HG02840 (cell line): ENCODE data around the gene ITM2C.

ENCODE experiments used
- ATAC-seq: cut with Tn5 transposase; IDR thresholded peaks from one replicate; pipeline ENCODE4 v1.9.1; 2021; ENCODE audit warnings: mild to moderate bottlenecking, moderate library complexity, moderate number of reproducible peaks; ENCODE audit not compliant: unreplicated experiment, low FRiP score

The ITM2C gene

DNA sequence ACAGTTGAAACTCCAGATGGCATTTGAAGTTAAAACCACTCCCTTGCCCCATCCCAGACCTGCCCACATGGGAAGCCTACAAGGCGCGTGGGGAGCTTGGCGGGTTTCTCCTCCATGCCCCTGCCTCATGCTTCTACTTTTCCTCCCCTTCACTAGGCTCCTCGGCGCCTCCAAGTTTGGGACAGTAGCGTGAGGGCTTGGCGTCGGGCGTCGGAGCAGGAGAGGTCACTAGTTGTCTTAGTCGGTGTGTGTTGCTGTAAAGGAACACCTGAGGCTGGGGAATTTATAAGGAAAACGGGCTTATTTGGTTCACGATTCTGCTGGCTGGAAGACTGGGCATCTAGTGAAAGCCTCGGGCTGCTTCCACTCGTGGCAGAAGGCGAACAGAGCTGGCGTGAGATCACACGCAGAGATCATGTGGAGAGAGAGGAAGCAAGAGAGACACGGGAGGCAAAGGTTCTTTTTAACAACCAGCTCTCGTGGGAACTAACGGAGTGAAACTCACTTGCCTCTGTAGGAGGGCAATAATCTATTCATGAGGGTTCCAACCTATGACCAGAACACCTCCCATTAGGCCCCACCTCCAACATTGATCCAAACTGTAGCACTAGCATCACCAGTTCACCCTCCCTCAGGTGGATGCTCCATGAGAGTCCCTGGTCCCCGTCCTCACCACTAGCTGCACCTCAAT is 25.3 kb downstream of the ITM2C start:
- ATAC-seq = no peak

- ATAC-seq = no peak
Observed at GRCh38 chr2:230890646-230891045, 25.9 kb downstream of the ITM2C start.

GRCh38 chr2:230891064-230891463 is 26.3 kb downstream of the ITM2C start:
- ATAC-seq = no peak

DNA sequence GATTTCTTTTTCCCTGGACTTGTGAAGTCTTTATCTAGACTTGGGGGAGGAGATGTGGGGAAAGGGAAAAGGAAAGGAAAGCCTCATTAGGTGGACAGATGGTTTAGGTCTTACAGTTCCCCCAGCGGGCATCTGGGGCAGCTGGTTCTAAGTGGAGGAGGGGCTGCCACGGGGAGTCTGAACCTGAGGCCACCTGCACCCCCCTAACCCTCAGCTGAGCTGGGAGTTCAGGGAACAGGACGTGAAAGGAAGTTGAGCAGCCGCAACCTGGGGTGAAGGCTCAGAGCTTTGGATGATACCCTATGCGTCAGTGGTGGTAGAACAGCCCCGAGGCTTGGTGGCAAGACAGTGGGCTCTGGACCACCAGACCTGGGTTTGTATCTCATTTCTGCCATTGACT is 26.8 kb downstream of the ITM2C start:
- no peak for ATAC-seq

DNA sequence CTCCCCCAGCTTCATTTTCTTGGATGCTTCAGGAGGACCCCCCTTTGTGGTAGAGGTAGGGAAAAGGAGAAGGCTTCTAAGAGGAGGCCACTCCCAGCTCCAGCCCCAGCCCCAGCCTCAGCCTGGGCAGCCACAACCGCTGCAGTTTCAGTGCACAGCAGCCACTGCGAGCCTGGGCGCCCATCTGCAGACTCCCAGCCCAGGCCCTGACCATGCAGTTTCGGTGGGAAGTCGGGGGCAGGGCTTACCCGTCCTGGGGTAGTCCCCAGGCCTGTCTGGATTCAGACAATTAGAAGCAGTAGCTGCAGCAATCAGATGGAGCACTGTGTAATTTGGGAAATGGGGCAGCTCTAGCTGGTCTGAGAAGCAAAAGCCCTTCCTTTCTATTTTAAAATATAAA is 28.6 kb downstream of the ITM2C start:
- ATAC-seq = no peak

GRCh38 chr2:230893841-230894781 is 29.4 kb downstream of the ITM2C start:
- ATAC-seq = no peak

- no peak for ATAC-seq
Observed at GRCh38 chr2:230895536-230896345, 31.0 kb downstream of the ITM2C start.

GRCh38 chr2:230896346-230897115 is 31.8 kb downstream of the ITM2C start:
- ATAC-seq = no peak

DNA sequence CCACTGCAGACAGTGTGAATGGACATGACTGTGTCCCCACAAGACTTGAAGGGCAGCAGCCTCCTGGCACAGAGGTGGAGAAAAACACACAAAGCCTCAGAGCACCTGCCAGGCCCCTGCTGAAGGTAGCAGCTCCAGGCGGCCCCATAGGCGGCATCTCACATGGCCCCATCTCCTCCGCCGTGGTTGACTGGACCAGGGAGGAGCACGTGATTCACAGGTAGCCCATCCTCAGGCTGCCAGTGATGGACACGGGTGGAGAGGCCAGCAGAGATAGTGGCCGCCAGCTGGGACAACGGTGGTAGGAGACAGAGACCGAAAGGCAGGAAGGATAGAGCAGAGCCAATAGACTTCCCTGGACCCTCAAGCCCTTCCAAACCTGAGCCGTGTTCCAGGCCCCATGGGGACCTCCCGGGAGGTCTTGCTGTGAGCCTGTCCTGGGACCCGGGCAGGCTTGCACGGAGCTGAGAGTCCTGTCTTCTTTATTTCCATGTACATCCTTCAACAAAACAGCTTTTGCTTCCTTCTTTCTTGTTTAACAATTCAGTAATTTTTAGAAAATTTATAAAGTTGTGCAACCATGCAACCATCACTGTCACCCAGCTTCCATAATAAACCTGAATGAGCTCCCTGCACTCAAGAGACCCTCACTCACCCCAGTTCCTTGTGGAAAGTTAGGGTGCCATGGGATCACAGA is 33.4 kb downstream of the ITM2C start:
- ATAC-seq = no peak

DNA sequence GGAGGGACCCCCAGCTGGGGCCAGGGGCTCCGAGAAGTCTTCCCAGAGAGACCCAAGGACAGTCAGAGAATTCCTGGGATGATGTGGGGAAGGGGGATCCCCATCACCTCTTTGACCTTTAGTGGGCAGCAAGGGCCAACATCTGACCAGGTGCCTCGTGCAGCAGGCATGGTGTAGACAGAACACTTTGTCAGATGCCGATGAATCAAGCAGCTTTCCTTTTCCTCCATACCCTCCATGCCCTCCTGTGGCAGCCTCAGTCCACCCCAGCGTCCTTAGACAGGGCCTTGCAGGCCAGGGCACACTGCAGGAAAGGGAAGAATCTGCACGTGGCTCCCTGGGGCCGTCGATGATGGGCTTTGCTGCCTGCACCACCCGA is 34.0 kb downstream of the ITM2C start:
- ATAC-seq = no peak

DNA sequence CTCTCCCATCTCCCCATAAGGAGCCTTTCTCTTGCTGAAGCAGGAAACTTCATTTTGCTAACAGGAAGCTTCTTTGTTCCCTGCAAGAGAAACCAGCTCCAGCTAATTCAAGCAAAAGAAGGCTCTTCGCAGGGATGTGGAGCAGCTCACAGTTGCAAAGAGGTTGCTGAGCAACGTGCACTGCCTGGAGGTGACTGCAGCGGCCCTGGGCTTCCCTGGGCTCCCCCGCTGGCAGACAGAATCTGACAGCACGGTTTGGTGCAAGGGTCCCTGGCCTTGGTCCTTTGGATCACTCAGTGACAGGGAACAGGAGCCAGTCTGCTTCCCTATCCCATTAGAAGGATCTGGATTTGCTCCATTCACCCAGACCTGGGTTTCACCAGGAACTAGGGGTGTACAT is 34.5 kb downstream of the ITM2C start:
- ATAC-seq = no peak

DNA sequence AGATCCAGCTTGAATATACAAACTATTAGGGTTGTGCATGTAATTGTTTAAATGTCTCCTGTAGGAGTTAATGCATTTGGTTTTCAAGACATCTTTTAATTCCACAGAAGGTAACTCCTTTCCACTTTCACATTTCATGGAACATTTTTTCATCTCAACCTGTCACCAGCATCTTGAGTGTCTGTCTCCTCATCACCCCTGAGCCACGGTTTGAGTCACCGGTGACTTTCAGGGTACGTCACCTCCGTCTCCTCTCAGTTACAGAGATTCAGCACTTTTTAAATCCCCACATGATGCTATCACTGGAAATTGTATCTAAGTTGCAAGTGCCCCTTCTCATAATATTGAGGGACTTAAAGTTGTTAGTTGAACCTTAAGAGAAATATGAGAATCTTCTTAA is 35.0 kb downstream of the ITM2C start:
- ATAC-seq = no peak

DNA sequence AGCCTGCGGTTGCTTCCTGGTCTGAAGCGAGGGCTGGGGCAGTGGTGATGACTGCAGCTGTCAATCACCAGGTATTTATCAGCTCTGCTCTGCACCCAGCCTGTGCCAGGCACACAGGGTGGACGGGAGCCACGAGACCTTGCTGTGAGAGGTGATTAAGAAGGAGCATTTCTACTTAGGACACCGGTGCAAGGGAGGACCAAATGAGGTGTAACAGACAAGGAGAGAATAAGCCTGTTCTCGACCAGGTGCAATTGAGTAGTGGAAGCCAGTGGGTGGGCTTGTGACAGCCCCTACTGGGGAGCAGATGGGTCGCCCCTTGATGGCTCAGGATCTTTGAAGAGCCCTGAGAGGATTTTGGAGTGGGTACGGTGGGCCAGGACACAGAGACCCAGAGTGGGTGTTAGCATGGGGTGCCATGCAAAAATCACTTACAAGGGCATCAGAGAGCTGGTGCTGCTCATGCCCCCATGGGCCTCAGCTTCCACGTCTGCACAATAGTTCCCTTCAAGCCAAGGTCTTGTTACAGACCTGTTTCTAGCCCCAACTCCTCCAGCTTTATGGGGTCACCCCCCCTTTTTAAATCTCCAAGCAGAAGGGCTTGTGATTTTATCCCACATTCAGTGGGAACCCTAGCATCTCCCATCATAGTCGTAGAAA is 35.7 kb downstream of the ITM2C start:
- ATAC-seq = no peak

DNA sequence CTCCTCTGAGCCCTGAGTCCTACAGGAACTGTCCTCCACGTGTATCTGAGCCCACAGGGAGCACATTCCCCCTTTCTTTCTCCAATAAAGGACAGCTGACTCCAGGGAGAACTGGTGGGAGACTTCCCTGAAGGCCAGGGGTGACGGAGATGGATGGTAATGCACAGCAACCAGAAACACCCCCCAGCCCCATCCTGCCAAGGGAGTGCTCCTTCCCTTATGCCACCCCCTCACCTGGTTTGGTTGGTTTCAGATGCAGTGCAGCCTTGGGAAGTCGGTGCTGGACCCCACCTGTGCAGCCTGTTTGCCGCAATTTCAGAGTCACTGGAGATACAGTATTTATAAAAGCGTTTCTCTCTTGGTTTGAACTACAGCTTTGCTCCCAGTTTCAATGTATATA is 36.3 kb downstream of the ITM2C start:
- ATAC-seq = no peak

GRCh38 chr2:230902180-230902899 is 37.6 kb downstream of the ITM2C start:
- no peak for ATAC-seq

GRCh38 chr2:230903231-230904150 is 38.7 kb downstream of the ITM2C start:
- no peak for ATAC-seq

DNA sequence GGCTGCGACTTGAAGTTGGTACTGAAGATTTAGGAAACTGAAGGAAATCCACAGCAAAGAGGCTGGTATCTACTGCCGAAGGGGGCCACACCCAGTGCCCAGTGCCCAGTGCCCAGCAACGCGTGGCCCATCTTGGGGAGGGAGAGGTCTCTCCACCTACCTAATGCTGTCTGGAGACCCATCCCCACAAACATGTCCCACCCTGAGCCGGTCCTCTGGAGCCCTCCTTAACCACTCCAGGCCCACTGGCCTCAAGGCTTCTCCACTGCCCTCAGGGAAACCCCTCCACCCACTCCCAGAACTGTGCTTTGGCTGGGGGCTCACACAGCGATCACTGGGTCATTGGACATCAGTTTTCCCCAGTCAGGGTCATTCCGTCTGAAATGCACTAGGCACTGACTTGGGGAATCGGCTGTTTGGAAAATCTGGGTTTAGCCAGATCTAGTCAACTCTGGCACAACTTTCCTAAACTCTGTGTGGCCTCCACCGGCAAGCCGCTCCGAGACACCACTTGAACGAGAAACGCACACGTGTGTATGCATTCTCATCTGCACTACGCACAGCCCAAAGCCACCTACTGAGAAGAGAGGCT is 40.2 kb downstream of the ITM2C start:
- ATAC-seq = no peak
